Activated T-cell treated with anti-CD3 and anti-CD28 coated beads for 48 hours (primary cell): Measurements from ENCODE around the gene AARSD1.
"Not testable (repeated sequence)": the region's sequence is repeated elsewhere in the genome, so short reads cannot be mapped to it uniquely, and the experiment has no call there.

Experiments
- DNase-seq: peaks from one replicate; pipeline ENCODE4 v3.0.0-alpha.2; 2020; ENCODE audit warnings: low read depth

The AARSD1 gene

DNA sequence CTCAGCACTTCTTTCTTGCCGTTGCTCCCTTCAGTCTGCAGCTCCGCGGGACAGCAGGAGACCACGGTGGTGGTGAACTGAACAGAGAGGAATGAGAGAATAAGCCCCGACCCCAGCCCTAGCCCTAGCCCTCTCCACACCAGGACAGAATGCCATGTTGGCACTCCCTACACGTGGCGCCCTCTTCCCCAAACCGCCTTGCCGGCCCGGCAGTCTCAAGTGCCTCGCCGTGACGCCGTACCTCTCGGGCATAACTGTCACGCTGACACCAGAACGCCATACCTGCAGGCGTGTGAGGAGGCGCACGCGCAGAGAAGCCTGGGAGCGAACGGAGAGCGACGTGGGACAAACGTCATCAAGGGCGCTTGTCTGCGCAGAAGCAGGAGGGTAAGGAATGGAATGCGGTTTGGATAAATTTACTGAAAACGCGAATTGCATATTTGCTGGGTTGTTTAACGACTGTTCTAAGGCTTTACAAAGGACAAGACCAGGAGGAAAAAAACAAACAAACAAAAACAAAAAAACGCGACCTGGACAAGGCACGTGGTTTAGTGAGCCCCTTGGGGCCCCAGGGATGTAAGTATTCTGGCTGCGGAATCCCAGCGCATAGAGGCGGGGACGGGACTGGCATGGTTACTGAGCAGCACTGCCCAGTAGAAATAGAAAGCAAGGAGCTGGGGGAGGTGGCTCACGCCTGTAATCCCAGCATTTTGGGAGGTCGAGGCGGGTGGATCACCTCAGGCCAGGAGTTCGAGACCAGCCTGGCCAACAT lies at the start of gene AARSD1:
TSS of gene AARSD1 (minus strand) at position 294 of the 772 bp plus-strand sequence. CDS start at position 280, 14 bp downstream.
- peak; percentile 88 for DNase-seq

GRCh38 chr17:43013296-43013695 lies 49.0 kb upstream of the AARSD1 start:
- DNase-seq, result no peak

DNA sequence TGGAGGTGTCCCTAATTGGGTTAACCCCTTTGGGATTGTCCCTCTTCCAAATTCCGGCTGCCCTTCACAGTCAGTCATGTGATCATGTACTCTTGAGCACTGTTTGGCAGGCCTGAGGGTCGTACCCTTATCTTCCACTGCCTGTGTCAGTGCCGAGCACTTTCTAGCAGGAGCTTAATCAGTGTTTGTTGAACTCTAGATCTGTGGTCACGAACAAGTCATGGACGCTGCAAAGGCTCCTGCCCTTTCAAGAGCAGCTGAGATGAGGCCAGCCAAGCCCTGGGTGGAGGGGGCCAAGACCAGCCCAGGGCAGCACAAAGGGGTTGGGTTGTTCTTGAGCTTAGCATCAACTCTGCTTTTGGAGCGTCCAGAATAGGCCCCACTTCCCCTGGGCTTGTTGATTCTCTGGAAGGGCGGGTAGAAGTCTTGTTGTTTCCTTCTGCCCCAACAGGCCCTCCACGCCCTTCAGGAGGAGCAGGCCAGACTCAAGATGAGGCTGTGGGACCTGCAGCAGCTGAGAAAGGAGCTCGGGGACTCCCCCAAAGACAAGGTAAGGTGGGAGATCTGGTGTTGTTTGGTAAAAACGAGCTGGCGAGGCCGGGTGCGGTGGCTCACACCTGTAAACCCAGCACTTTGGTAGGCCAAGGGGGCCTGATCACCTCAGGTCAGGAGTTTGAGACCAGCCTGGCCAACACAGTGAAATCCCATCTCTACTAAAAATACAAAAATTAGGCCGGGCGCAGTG lies 47.6 kb upstream of the AARSD1 start:
- no peak for DNase-seq

DNA sequence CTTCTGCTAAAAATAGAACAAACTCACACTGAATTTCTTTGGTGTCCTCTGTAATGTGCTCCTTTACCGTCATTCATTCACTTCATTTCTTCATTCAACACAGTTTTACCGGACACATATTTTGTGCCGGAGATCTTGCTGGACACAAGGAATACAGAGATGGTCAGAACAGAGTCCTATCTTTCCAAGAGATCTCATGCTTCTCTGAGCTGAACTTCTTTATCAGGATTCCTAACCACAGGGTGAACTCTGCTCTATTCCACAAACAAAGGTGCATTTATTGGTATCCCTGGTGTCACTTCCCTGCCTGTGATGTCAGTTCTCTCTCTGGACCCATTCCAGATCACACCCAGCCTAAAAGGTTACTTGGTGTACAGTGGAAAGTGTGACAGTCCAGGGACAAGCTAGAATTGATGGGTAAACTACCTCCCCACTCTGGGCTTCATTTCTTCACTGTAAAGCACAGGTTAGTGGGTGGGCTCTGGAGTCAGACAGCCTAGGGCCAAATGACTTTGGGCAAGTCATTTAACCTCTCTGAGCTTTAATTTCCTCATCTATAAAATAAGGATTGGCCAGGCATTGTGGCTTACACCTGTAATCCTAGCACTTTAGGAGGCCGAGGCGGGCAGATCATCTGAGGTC lies 46.5 kb upstream of the AARSD1 start:
- no peak for DNase-seq

DNA sequence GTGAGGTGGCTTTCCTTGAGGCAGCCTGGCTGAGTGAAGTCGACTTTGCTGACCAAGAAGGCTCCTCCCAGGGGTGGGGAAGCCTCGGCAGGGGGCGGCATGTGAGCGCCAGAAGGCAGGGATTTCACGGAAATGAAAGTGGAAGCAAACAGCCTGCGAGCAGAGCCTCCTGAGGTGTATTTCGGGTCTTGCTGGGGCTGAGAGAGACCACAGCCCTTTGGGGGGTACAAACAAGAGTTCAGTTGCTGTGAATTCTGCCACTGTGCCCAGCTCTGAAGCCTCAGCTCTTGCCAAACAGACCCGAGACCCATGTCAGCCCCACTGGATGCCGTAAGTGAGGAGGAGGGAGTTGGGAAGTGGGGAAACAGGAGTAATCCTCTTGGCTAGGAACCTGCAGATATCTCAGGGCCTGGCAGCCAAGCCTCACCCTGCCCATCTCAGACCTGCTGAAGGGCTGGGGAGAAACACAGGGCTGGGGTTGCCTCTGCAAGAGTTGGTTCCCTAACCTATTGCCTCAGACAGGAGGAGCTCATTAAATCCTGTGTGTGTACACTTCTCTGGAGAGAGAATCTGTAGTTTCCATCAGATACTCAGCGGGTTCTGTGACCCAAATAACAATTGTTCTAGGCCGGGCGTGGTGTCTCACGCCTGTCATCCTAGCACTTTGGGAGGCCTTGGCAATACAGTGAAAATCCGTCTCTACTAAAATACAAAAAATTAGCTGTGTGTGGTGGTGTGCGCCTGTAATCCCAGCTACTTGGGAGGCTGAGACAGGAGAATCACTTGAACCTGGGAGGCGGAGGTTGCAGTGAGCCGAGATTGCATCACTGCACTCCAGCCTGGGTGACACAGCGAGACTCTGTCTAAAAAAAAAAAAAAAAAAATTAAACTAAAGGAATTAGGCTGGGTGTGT lies 42.6 kb upstream of the AARSD1 start, which contains the start of gene IFI35:
TSS of gene IFI35 (plus strand) at position 146 of the 913 bp plus-strand sequence. CDS start at position 310, 164 bp downstream.
- DNase-seq, result peak; percentile 80

- DNase-seq, result no peak
Observed at GRCh38 chr17:43003542-43004172, 39.4 kb upstream of the AARSD1 start.

DNA sequence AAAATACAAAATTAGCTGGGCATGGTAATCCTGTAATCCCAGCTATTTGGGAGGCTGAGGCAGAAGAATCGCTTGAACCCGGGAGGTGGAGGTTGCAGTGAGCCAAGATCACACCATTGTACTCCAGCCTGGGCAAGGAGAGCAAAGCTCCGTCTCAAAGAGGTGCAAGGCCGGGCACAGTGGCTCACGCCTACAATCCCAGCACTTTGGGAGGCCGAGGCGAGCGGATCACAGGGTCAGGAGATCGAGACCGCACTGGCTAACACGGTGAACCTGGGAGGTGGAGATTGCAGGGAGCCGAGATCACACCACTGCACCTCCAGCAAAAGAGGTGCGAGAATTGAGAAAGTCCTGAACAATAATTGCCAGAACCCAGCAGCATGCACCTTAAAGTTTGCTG lies 36.6 kb upstream of the AARSD1 start:
- DNase-seq, result not testable (repeated sequence)

- no peak for DNase-seq
Observed at GRCh38 chr17:42999003-42999525, 34.8 kb upstream of the AARSD1 start.

DNA sequence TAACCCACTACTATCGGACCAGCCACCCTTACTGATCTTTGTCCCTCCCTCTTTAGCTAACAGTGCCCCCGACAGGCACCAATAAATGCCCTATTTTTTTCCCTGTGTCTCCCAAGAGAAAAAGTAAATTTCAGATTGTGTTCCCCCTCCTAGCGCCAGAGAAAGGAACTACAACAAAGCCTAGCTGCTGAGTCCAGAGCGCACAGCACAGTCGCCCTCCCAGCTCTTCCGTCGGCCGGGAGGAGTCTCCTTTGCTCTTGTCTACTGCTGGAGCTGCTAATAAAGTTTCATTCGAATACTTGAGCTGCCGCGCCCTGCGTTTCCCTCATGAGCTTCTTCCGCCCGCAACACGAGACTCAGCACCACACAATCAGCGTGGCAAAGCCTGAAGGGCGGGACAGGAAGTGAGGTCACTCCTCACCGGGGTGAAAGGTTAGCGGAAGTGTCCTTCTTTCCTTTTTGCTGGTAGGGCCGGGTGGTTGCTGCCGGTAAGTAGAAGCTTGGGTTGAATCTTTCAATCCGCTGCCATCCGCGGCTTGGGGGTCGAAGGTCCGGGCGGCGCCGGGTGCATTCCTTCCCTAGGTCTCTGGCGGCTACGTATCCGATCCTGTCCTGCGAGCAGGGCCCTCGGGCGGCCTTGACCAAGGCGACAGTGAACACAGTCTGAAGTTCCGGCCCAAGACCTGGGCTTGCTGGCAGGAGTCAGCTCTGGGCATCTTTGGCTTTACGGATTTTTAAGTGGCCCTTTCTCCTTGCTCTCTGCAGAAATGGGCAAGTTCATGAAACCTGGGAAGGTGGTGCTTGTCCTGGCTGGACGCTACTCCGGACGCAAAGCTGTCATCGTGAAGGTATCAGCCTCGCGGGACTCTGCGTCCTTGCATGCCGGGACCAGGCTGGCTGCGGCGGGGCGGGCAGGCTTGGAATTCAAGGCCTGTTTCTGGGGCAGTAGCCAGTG lies 34.0 kb upstream of the AARSD1 start, which contains the start of gene RPL27:
TSS of gene RPL27 (plus strand) at position 436 of the 955 bp plus-strand sequence. CDS start at position 768, 332 bp downstream.
- DNase-seq, result peak; percentile 91

GRCh38 chr17:42997390-42997983 lies 33.2 kb upstream of the AARSD1 start:
- no peak for DNase-seq

GRCh38 chr17:42993913-42994312 lies 29.7 kb upstream of the AARSD1 start:
- not testable (repeated sequence) for DNase-seq

- DNase-seq, result no peak
Observed at GRCh38 chr17:42992872-42993271, 28.6 kb upstream of the AARSD1 start.

GRCh38 chr17:42991471-42991870 lies 27.2 kb upstream of the AARSD1 start:
- no peak for DNase-seq

- no peak for DNase-seq
Observed at GRCh38 chr17:42989726-42990652, 25.7 kb upstream of the AARSD1 start.

DNA sequence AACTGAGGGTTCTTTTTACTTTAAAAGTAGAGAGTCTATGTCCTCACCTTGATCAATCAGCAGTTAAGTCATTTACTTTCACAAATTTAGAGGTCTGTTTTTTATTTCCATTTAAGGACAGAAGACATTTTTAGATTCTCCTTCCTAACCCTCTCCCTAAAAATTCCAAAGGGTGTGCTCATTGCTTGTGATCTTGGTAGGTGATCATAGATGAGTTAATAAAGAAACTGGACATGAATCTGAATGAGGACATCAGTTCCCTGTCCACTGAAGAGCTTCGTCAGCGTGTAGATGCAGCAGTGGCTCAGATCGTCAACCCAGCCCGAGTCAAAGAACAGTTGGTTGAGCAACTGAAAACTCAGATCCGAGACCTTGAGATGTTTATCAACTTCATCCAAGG lies 24.9 kb upstream of the AARSD1 start:
- DNase-seq, result no peak

- DNase-seq, result no peak
Observed at GRCh38 chr17:42985225-42985624, 21.0 kb upstream of the AARSD1 start.

DNA sequence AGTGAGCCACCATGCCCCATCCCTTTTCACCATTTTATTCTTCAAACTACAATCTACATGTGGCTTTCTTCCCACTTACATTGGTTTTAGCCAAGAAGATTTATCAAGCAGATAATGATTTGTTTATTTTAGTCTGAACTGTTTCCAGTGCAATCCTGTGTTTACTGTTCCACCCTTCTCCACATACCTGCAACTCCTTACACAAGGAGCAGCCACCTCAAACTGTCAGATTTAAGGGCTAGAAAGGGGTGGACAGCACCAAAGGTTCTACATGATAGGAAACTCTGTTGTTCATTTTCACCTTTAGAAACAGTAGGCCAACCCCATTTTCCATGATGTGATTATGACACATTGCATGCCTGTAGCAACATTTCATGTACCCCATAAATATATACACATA lies 18.0 kb upstream of the AARSD1 start:
- no peak for DNase-seq
